Islet of Langerhans (tissue), 1 donor: ENCODE measurements around the gene AKAP6.
A peak's percentile ranks its signal among the peaks of the same experiment; 100 is the strongest.

ENCODE experiments used
- FAIRE-seq: peaks from one replicate; lab custom pipeline; 2011; peaks lifted over from hg19 to GRCh38; lab: Jason Lieb, UNC

Gene AKAP6

GRCh38 chr14:32584079-32584478 is 255.0 kb downstream of the AKAP6 start:
- FAIRE-seq = no peak

DNA sequence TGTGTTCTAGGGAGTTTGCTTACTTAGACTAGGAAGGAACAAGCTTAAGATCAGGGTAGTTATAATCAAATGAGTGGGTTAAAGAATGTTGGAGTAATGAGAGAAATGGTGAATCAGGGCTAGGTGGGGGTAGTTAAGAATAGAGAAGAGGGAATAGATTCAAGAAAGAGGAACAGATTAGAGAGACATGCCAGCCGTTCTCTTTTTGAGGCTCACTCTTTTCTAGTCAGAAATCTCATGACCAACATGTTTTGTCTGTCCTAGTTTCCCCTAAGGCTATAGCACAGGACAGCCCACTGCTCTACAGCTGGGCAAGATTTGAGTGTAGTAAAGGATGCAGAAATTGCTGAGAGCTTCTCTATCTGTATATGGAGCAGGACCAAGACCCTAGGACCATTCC is 258.4 kb downstream of the AKAP6 start:
- FAIRE-seq = no peak

DNA sequence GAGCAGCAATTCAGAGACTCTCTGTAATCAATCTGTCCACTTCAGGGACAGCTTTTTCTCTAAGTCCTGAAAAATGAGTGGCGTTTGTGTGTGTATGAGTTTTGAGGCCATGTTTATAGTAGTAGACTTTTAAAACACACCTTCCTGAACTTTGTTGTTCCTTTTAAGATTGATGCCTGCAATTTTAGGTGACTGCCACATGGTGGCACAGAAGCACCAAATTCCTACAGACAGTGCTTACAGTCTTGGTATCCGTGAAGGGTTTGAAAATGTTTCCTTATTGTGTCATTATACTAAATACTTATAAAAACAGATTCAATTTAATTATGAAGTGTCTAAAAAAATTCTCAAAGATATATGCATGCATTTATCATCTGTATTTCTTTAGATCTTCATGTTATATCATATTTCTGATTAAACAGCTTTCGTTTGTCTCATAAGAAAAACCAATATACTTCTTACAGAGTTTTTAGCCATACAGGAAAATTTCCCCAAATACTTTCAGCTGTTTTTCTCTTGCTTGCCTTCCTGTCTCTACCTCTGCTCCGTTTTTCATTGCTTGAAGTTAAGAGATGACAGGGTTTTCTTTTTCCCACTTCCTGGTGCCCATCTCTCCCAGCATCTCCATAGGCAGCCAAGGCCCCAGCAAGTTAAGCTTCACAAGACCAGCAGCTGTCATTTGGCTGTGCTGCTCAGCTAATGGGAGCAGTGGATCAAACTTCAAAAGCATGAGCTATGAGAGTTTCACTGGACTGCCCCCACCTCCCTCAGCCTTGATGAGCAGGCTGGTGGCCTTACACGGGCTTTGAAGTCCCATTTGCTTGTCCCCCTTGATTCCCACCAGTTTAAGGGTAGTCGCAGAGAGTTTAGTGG is 259.6 kb downstream of the AKAP6 start:
- FAIRE-seq = no peak

- no peak for FAIRE-seq
Observed at GRCh38 chr14:32590157-32590556, 261.1 kb downstream of the AKAP6 start.

DNA sequence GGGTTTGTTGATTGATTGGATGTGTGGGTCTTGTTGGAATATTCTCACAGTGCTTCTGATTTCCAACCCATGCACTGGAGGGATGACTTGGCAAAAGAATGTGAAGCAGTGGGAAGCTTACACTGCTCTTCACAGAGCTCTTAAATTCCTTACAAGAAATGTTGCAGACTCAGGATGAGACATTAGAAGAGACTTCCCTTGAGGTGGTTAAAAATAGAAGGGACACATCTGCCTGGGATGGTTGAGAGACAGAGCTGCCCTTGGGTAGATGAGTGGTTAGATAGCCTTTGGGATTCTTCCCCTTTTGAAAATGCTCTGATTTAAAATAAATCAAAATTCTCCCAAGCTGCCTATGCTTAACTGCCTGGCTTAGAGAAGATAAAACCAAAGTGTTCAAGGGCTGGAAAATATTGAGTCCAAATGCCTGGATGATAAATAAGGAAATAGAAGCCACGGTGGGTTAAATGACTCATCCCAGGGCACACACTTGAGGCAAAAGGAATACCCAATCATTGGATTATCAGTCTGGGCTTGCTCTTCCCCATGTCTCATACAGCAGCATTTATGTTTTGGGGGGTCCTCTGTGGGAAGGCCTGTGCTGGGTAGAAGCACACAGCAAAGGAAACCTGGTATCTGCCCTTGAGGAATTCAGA is 264.3 kb downstream of the AKAP6 start:
- FAIRE-seq = no peak

DNA sequence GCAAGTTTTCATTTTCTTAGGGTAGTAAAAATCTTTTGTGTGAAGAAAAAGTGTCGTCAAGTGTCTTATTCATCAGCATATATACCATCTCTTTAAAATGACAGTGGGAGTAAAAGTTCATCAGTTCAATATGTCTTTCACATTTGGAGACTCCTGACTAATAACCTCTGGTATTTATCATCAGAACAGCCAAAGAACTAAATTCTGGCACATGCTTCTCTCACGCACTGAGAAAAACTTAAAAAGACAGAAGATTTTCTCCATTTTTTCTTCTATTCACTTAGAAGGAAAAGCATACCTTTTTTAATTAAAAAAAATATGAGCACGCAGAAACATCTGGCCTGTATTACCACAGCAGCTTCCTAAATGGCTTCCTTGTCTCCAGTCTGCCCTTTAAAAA is 265.7 kb downstream of the AKAP6 start:
- no peak for FAIRE-seq

GRCh38 chr14:32595497-32595896 is 266.4 kb downstream of the AKAP6 start:
- FAIRE-seq = no peak

DNA sequence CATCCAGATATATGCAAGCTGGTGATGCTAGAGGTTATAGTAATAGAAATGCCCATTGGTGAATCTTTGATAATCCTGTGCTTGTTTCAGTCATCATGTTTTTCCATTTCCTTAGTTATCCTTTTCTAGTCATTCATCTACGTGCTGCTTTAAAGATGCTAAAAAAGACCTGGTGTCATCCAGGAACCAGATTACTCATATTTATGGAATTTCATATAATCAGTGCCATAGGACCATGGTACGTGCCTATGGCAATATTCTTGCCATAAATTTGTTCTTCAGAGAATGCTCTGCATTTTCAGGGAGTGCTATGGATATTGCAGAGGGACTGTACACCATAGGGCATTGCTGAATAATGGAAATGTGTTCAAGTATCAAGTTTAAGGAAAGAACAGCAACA is 267.3 kb downstream of the AKAP6 start:
- FAIRE-seq = no peak

GRCh38 chr14:32597771-32598170 is 268.7 kb downstream of the AKAP6 start:
- no peak for FAIRE-seq

DNA sequence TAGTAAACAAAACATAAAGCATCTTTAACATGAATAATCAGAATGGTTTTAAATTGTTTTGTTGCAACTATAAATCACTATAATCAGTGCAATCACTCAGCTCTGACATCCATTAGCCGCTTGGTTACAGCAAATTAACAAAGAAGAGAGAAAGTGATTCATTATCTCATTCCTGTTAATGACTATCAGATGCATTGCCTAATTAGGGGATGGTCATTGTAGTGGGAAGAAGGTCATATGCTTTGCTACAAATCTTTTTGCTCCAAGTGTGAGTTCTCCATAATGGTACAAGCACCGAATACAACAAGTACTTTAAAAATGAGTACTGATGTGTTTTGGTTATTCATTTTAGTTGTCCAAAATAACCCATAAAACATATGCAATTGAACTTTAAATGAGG is 272.0 kb downstream of the AKAP6 start:
- FAIRE-seq = no peak

DNA sequence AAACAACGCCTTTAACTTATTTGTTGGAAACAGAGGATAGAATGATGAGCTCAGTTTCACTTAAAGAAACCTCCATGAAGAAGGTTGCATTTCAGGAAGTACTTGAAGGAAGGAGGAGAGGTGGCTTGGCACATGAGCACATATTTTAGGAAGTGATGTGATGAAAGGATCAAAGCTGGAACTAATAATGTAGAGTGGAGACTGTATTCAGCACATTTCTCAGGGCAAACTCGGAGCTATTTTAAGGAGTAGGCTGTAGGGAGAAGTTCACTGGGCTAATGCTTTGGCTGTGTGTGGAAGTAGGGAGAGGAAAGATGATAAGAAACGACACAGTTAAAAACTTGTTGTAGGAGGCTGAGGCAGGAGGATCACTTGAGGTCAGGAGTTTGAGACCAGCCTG is 272.8 kb downstream of the AKAP6 start:
- no peak for FAIRE-seq

DNA sequence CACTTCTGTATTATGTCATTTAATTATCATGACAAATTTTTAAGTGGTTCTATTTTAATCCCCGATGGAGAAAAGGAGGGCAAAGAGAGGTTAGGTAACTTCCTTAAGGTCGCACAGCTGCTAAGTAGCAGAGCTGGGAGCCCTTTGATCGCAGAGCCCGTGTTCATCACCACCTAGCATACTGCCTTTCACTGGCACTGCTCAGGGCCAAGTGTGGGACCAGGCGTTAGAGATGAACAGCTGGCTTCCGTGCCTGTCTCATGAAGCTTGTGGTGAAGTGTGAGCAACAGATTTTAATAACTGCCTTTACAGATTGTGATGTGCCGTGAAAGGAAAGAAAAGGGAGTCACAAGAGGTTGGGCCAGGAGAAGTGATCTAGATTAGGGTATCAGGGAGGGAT is 273.6 kb downstream of the AKAP6 start:
- FAIRE-seq = no peak

- no peak for FAIRE-seq
Observed at GRCh38 chr14:32603992-32604565, 275.0 kb downstream of the AKAP6 start.

- FAIRE-seq = no peak
Observed at GRCh38 chr14:32606301-32606700, 277.2 kb downstream of the AKAP6 start.

DNA sequence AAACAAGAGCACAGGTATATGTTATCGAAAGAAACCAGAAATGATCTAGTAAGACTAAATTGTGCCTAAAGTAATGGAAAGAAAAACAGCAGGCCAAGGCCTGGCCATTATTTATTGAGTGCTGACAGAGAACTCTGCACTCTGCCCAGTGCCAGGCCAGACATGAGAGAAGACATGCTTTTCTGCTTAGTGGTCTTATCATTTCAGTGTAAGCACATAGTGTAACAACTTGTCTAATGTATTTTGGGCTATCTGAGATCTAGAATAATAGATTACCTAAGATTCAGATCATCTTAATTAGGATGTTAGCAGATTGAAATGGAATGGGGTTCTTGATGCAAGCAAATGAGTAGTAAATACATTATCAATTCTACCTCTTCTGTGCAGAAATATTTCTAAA is 278.3 kb downstream of the AKAP6 start:
- FAIRE-seq = peak; percentile 76

DNA sequence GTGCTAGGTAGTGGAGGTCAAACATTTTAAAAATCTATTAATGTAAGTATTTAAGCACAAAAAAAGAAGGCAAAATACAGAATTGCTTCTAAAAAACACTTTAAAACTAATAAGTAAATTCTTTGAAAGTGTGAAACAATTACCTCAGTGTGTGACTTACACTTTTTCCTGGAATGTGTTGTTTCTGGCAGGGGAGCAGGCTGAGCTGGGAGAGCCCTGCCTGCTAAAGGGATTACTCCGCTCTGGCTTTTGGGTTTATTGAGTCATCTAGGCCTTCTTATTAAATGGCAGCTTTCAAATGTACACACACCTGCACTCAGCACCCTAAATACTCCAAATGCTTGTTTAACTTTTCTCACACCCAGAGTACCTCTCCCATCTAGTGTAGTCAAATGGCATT is 279.8 kb downstream of the AKAP6 start:
- no peak for FAIRE-seq

DNA sequence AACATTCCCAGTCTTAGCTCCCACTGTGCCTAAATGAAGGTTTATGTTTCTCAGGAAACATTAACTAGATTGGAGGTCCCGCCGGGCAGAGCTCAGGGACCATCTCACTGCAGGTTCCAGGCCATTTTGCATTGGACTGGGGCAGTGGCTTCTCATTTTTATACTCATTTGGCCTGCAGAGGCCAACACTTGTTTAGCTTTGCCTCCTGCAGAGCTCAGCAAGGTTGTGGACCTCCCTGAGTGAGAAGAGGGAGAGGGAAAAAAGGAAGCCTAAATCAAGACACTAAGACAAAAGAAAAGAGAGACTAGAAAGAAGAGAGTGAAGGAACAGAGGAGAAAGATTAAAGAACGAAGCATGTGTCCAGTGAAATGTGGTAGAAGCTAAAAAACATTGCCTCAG is 280.3 kb downstream of the AKAP6 start:
- FAIRE-seq = no peak

- FAIRE-seq = no peak
Observed at GRCh38 chr14:32611752-32612151, 282.7 kb downstream of the AKAP6 start.

GRCh38 chr14:32618991-32619390 is 289.9 kb downstream of the AKAP6 start:
- FAIRE-seq = no peak

DNA sequence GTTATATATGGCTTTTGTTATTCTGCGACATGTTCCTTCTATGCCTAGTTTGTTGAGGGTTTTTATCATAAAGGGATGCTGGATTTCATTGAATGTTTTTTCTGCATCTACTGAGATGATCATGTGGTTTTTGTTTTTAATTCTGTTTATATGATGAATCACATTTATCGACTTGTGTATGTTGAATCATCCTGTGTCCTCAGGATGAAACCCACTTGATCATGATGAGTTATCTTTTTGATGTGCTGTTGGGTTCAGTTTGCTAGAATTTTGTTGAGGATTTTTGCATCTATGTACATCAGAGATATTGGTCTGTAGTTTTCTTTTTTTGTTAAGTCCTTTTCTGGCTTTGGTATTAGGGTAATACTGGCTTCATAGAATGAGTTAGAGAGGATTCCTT is 291.2 kb downstream of the AKAP6 start:
- no peak for FAIRE-seq

DNA sequence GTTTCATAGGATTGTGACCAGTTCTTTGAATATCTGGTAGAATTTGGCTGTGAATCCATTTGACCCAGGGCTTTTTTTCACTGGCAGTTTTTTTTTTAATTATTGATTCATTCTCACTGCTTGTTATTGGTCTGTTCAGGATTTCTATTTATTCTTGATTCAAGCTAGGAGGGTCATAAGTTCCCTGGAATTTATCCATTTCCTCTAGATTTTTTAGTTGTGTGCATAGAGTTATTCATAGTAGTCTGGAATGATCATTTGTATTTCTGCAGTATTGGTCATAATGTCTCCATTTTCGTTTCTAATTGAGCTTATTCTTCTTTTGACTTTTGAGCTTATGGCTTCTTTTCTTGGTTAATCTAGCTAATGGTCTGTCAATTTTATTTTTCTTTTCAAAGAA is 291.6 kb downstream of the AKAP6 start:
- FAIRE-seq = no peak

DNA sequence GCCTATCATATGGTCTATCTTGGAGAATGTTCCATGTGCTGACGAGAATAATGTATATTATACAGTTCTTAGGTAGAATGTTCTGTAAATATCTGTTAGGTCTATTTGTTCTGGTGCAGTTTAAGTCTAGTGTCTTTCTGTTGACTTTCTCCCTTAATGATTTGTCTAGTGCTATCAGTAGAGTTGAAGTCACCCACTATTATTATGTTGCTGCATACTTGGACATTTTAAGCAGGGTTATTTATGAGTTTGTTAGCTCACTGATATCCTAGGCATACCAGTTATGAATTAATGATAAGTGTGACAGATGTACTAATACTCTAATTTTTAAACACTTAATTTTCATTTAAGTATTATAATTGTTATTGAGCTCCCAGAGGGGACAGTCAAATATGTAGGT is 292.5 kb downstream of the AKAP6 start:
- peak; percentile 76 for FAIRE-seq

DNA sequence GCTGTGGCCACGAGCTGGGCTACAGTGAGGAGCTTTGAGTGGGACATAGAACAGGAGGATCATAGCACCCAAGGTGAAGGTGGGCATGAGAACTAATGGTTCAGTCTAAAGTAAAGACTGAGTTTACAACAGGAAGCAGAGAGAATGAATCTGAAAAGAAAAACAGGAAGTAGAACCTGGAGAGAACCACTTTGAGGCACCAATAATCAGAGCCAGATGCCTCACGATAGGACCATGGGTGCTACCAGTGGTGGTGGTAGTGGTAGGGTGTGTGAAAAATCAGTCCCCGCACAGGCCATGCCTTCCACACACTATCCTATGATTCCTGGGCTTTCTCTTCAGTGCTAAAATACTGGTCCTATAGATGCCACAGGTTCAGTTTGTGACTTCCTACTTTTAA is 293.6 kb downstream of the AKAP6 start:
- FAIRE-seq = no peak
